H9 (cell line): ENCODE measurements around the gene CSF1. TPM values are rescaled to one million over a fixed set of nuclear protein-coding genes. Genes with fewer than 3 reads are reported as not detected.

Source experiments
- DNase-seq: peaks from one replicate; pipeline ENCODE4 v3.0.0-alpha.2; 2017
- H2AFZ ChIP-seq: one replicate; pipeline ENCODE4 v1.6.1; 2013; ENCODE audit warnings: mild to moderate bottlenecking, low read length, control low read depth, moderate library complexity
- H2AK5ac ChIP-seq: 2 replicates; pipeline ENCODE4 v1.6.1; 2013; ENCODE audit warnings: low read length, control low read depth, mixed read lengths; ENCODE audit not compliant: insufficient read length
- H2BK120ac ChIP-seq: one replicate; pipeline ENCODE4 v1.6.1; 2013; ENCODE audit warnings: low read depth, mild to moderate bottlenecking, low read length, control low read depth, inconsistent platforms; ENCODE audit not compliant: poor library complexity, severe bottlenecking
- H2BK12ac ChIP-seq: 2 replicates; pipeline ENCODE4 v1.6.1; 2013; ENCODE audit warnings: low read length, control low read depth, mixed read lengths, low read depth; ENCODE audit not compliant: insufficient read length
- H2BK15ac ChIP-seq: 2 replicates; pipeline ENCODE4 v1.6.1; 2013; ENCODE audit warnings: low read depth, low read length, control low read depth
- H2BK20ac ChIP-seq: one replicate; pipeline ENCODE4 v1.6.1; 2013; ENCODE audit warnings: low read depth, mild to moderate bottlenecking, low read length, control low read depth, inconsistent platforms; ENCODE audit not compliant: poor library complexity, severe bottlenecking
- H2BK5ac ChIP-seq: 2 replicates; pipeline ENCODE4 v1.6.1; 2013; ENCODE audit warnings: low read length, control low read depth, mixed read lengths; ENCODE audit not compliant: insufficient read length
- H3K14ac ChIP-seq: 2 replicates; pipeline ENCODE4 v1.6.1; 2013; ENCODE audit warnings: low read length, control low read depth; ENCODE audit not compliant: insufficient read depth
- H3K18ac ChIP-seq: 2 replicates; pipeline ENCODE4 v1.6.1; 2013; ENCODE audit warnings: low read depth, mild to moderate bottlenecking, mixed read lengths, low read length, control low read depth; ENCODE audit not compliant: insufficient read length
- H3K23ac ChIP-seq: 2 replicates; pipeline ENCODE4 v1.6.1; 2013; ENCODE audit warnings: low read length, control low read depth, mixed read lengths, low read depth; ENCODE audit not compliant: insufficient read length
- H3K23me2 ChIP-seq: 2 replicates; pipeline ENCODE4 v1.6.1; 2013; ENCODE audit warnings: low read depth, mild to moderate bottlenecking, mixed read lengths, low read length, control low read depth; ENCODE audit not compliant: insufficient read length, poor library complexity, severe bottlenecking
- H3K27ac ChIP-seq: 2 replicates; pipeline ENCODE4 v1.5.1; 2013; ENCODE audit warnings: low read length, control low read depth, mixed read lengths, low read depth; ENCODE audit not compliant: insufficient read length
- H3K27me3 ChIP-seq: 2 replicates; pipeline ENCODE4 v1.6.1; 2013; ENCODE audit warnings: low read length, control low read depth, inconsistent platforms; ENCODE audit not compliant: insufficient read depth
- H3K4ac ChIP-seq: 2 replicates; pipeline ENCODE4 v1.6.1; 2013; ENCODE audit warnings: low read depth, mild to moderate bottlenecking, control low read depth, inconsistent platforms, low read length, moderate library complexity
- H3K4me1 ChIP-seq: 2 replicates; pipeline ENCODE4 v1.6.1; 2013; ENCODE audit warnings: low read length, control low read depth, inconsistent platforms; ENCODE audit not compliant: insufficient read depth
- H3K4me2 ChIP-seq: 2 replicates; pipeline ENCODE4 v1.6.1; 2013; ENCODE audit warnings: low read length, control low read depth, mixed read lengths; ENCODE audit not compliant: insufficient read length, insufficient read depth
- H3K56ac ChIP-seq: 2 replicates; pipeline ENCODE4 v1.6.1; 2013; ENCODE audit warnings: low read depth, mild to moderate bottlenecking, mixed read lengths, low read length, control low read depth; ENCODE audit not compliant: insufficient read length
- H3K79me1 ChIP-seq: 2 replicates; pipeline ENCODE4 v1.6.1; 2013; ENCODE audit warnings: low read depth, mild to moderate bottlenecking, moderate library complexity, low read length, control low read depth, inconsistent platforms; ENCODE audit not compliant: insufficient read depth, poor library complexity, severe bottlenecking
- H3K79me2 ChIP-seq: 2 replicates; pipeline ENCODE4 v1.6.1; 2013; ENCODE audit warnings: low read length, control low read depth, inconsistent platforms; ENCODE audit not compliant: insufficient read depth
- H3K9ac ChIP-seq: 2 replicates; pipeline ENCODE4 v1.6.1; 2013; ENCODE audit warnings: low read length, control low read depth, mixed read lengths; ENCODE audit not compliant: insufficient read length; ENCODE audit errors: extremely low read depth
- H3K9me3 ChIP-seq: one replicate; pipeline ENCODE4 v1.6.1; 2013; ENCODE audit warnings: low read depth, low read length, inconsistent platforms; ENCODE audit not compliant: control insufficient read depth
- H3T11ph ChIP-seq: one replicate; pipeline ENCODE4 v1.6.1; 2013; ENCODE audit warnings: mild to moderate bottlenecking, low read length, control low read depth, inconsistent platforms
- H4K20me1 ChIP-seq: one replicate; pipeline ENCODE4 v1.6.1; 2013; ENCODE audit not compliant: control insufficient read depth, insufficient read length, insufficient read depth
- H4K5ac ChIP-seq: 2 replicates; pipeline ENCODE4 v1.6.1; 2013; ENCODE audit warnings: low read depth, mild to moderate bottlenecking, mixed read lengths, low read length, control low read depth; ENCODE audit not compliant: insufficient read length
- H4K8ac ChIP-seq: replicated peaks from 2 replicates; pipeline ENCODE4 v1.6.1; 2013; ENCODE audit warnings: low read length, control low read depth, mixed read lengths, low read depth; ENCODE audit not compliant: insufficient read length
- H4K91ac ChIP-seq: 2 replicates; pipeline ENCODE4 v1.6.1; 2013; ENCODE audit warnings: low read depth, mild to moderate bottlenecking, moderate library complexity, mixed read lengths, low read length, control low read depth; ENCODE audit not compliant: insufficient read length
- H3K27ac Mint-ChIP-seq, 3 experiments: 2 replicates in 2 of 3; 3 replicates in 1 of 3; pipeline ENCODE4 v1.8.0; 2020 to 2021; ENCODE audit warnings: mixed read lengths in 3 of 3, mild to moderate bottlenecking in 1 of 3, moderate library complexity in 1 of 3
- H3K27me3 Mint-ChIP-seq: 2 replicates; pipeline ENCODE4 v1.8.0; 2021; ENCODE audit warnings: low read depth, mild to moderate bottlenecking, moderate library complexity, mixed read lengths
- H3K36me3 Mint-ChIP-seq, 3 experiments: 2 replicates in 2 of 3; 3 replicates in 1 of 3; pipeline ENCODE4 v1.8.0; 2020 to 2021; ENCODE audit warnings: low read depth in 3 of 3, mixed read lengths in 3 of 3; ENCODE audit not compliant: insufficient read depth in 1 of 3
- H3K4me1 Mint-ChIP-seq, 2 experiments: 2 replicates each; pipeline ENCODE4 v1.8.0; 2020; ENCODE audit warnings: mixed read lengths in 2 of 2
- H3K4me3 Mint-ChIP-seq, 2 experiments: 2 replicates in 1 of 2; 3 replicates in 1 of 2; pipeline ENCODE4 v1.8.0; 2020 to 2021; ENCODE audit warnings: mild to moderate bottlenecking in 2 of 2, mixed read lengths in 2 of 2, moderate library complexity in 1 of 2
- H3K9me3 Mint-ChIP-seq, 2 experiments: 2 replicates in 1 of 2; 3 replicates in 1 of 2; pipeline ENCODE4 v1.8.0; 2020; ENCODE audit warnings: mild to moderate bottlenecking in 2 of 2, mixed read lengths in 2 of 2, moderate library complexity in 1 of 2
- WGBS: extraction: QIAGEN DNeasy Blood & Tissue Kit; methylation state at CpG from one replicate; pipeline ENCODE4 v1.1.7; 2013; ENCODE audit warnings: missing lambda C conversion rate, low lambda C conversion rate, mixed read lengths; ENCODE audit not compliant: insufficient read length; ENCODE audit errors: extremely low coverage; 5-methylcytosine and 5-hydroxymethylcytosine counted together
- total RNA-seq: library from RNA; stranded (reverse); gene quantifications from 2 replicates; pipeline ENCODE4 v1.2.1, GENCODE V29; 2021
- TF ChIP-seq, protein P1 (sequence below): fragments of 200-600 bp; sonication (generic); conservative IDR thresholded peaks from 3 replicates; pipeline ENCODE4 v1.8.0; 2021; ENCODE audit warnings: antibody characterized with exemption, mild to moderate bottlenecking

The CSF1 gene
- total RNA-seq, 1 experiment from 2014 or later, result 2.3 TPM

DNA sequence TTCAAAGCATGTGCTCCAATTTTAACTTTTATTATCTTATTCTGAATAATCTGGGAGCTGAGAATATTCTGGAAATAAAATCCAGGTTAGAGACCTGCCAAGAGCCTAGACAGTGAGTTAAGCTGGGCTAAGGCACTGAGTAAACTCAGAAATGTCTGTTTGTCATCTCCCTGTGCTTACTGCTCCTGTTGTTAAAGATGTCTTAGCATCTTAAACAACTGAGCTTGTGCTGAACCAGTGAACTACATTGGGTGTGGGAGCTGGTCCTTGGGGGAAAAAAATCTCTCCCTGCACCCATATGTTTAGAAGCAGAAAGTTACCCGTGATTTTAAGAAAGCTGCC, 49.0 kb downstream of the CSF1 start:
- Histone ChIP-seq H2AFZ (no peak overlapping the region), H3K27me3 (peaks cover 21% of the 10 kb centered on the region; the same call in 1 of the 2 replicates), H2BK120ac (no peak overlapping the region), H4K91ac (no peak overlapping the region), H3K9ac (no peak overlapping the region), H4K5ac (no peak overlapping the region), H3K23ac (no peak overlapping the region), H4K20me1 (no peaks in the 10 kb centered on the region), H3K79me1 (no peaks in the 10 kb centered on the region), H3T11ph (no peak overlapping the region), H3K14ac (no peak overlapping the region), H3K4ac (no peak overlapping the region), H3K4me1 (peaks cover 5% of the 10 kb centered on the region; the same call in 1 of the 2 replicates), H3K23me2 (no peaks in the 10 kb centered on the region), H2AK5ac (no peak overlapping the region), H2BK20ac (no peak overlapping the region), H2BK15ac (no peak overlapping the region), H3K4me2 (peak overlapping the region; percentile 46), H3K56ac (no peak overlapping the region), H3K9me3 (no peaks in the 10 kb centered on the region), H3K18ac (no peak overlapping the region), H4K8ac (no peak overlapping the region), H2BK5ac (no peak overlapping the region), H3K27ac (no peak overlapping the region), H2BK12ac (no peak overlapping the region), H3K79me2 (no peaks in the 10 kb centered on the region)
- H3K4me3 Mint-ChIP-seq, result 0 out of 5 replicates have a peak overlapping the region, but pooled peaks of 1 of the 2 experiments have one; percentile 70
- H3K4me1 Mint-ChIP-seq, result peaks cover 45 to 73% of the 10 kb centered on the region in 2 experiments
- peaks cover 69% of the 10 kb centered on the region for H3K27me3 Mint-ChIP-seq
- WGBS, result no CpG with 5 or more reads among the region's 1 CpG
- TF ChIP-seq, protein P1, sequence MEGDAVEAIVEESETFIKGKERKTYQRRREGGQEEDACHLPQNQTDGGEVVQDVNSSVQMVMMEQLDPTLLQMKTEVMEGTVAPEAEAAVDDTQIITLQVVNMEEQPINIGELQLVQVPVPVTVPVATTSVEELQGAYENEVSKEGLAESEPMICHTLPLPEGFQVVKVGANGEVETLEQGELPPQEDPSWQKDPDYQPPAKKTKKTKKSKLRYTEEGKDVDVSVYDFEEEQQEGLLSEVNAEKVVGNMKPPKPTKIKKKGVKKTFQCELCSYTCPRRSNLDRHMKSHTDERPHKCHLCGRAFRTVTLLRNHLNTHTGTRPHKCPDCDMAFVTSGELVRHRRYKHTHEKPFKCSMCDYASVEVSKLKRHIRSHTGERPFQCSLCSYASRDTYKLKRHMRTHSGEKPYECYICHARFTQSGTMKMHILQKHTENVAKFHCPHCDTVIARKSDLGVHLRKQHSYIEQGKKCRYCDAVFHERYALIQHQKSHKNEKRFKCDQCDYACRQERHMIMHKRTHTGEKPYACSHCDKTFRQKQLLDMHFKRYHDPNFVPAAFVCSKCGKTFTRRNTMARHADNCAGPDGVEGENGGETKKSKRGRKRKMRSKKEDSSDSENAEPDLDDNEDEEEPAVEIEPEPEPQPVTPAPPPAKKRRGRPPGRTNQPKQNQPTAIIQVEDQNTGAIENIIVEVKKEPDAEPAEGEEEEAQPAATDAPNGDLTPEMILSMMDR, result no peak
- H3K27ac Mint-ChIP-seq, result peak overlapping the region in 1 of 3 experiments; percentile 92; a peak in 2 of 7 replicates
- H3K36me3 Mint-ChIP-seq, result no peaks in the 10 kb centered on the region
- DNase-seq, result no peak
- H3K9me3 Mint-ChIP-seq, result no peaks in the 10 kb centered on the region; a peak in 1 of 5 replicates
